GM18519 (cell line): ENCODE data around the gene TAS2R16.

ENCODE experiments used
- ATAC-seq: cut with Tn5 transposase; IDR thresholded peaks from one replicate; pipeline ENCODE4 v1.9.1; 2021; ENCODE audit warnings: mild to moderate bottlenecking, moderate library complexity; ENCODE audit not compliant: unreplicated experiment, low FRiP score

The TAS2R16 gene

GRCh38 chr7:122995600-122995999 lies at the start of gene TAS2R16:
TAS2R16 (minus strand) TSS chr7:122995700; CDS start chr7:122995634, 66 bp downstream.
- ATAC-seq: no peak

GRCh38 chr7:123043642-123044041 lies 48.1 kb upstream of the TAS2R16 start:
- ATAC-seq: no peak

GRCh38 chr7:123041101-123041500 lies 45.6 kb upstream of the TAS2R16 start:
- ATAC-seq: no peak

GRCh38 chr7:123039269-123039668 lies 43.8 kb upstream of the TAS2R16 start:
- ATAC-seq: no peak

GRCh38 chr7:123034106-123034505 lies 38.6 kb upstream of the TAS2R16 start:
- no peak for ATAC-seq

GRCh38 chr7:123030631-123031030 lies 35.1 kb upstream of the TAS2R16 start:
- ATAC-seq: no peak

- ATAC-seq: no peak
Observed at GRCh38 chr7:123028339-123028738, 32.8 kb upstream of the TAS2R16 start.

- ATAC-seq: no peak
Observed at GRCh38 chr7:123026251-123026650, 30.8 kb upstream of the TAS2R16 start.

- no peak for ATAC-seq
Observed at GRCh38 chr7:123024989-123025758, 29.7 kb upstream of the TAS2R16 start.

GRCh38 chr7:123023126-123023525 lies 27.6 kb upstream of the TAS2R16 start:
- no peak for ATAC-seq

GRCh38 chr7:123022576-123022975 lies 27.1 kb upstream of the TAS2R16 start:
- no peak for ATAC-seq

GRCh38 chr7:123012435-123012834 lies 16.9 kb upstream of the TAS2R16 start:
- ATAC-seq: no peak

GRCh38 chr7:123011766-123012369 lies 16.4 kb upstream of the TAS2R16 start:
- no peak for ATAC-seq

- no peak for ATAC-seq
Observed at GRCh38 chr7:123004931-123005330, 9.4 kb upstream of the TAS2R16 start.

GRCh38 chr7:123003539-123004126 lies 8.1 kb upstream of the TAS2R16 start:
- ATAC-seq: no peak

GRCh38 chr7:122989577-122989976 lies 5.9 kb downstream of the TAS2R16 start:
- no peak for ATAC-seq

- no peak for ATAC-seq
Observed at GRCh38 chr7:122989041-122989440, 6.5 kb downstream of the TAS2R16 start.

GRCh38 chr7:122988333-122988732 lies 7.2 kb downstream of the TAS2R16 start:
- ATAC-seq: no peak

GRCh38 chr7:122987463-122987862 lies 8.0 kb downstream of the TAS2R16 start:
- no peak for ATAC-seq

- ATAC-seq: no peak
Observed at GRCh38 chr7:122984021-122984420, 11.5 kb downstream of the TAS2R16 start.

GRCh38 chr7:122983261-122983660 lies 12.2 kb downstream of the TAS2R16 start:
- no peak for ATAC-seq

GRCh38 chr7:122975341-122975740 lies 20.2 kb downstream of the TAS2R16 start:
- no peak for ATAC-seq
